ENCODE measurements around the gene SORCS2. TPM values are rescaled to one million over a fixed set of nuclear protein-coding genes. Genes with fewer than 3 reads are reported as not detected.

SORCS2 gene
- total RNA-seq, 4 donors from 2014 or later: 2.0 to 7.4 (median 3.6) TPM

GRCh38 chr4:7304436-7304835 lies 112.1 kb downstream of the SORCS2 start:
- 100% methylated on average over 2 of the region's 10 CpGs; no CpG with 5 or more reads in 1 of the 2 donors for WGBS, 2 donors (ENCODE audit: low coverage in 1 of 2)
- Histone ChIP-seq H3K4me3 (no peak overlapping the region), H3K27me3 (no peaks in the 10 kb centered on the region), H3K36me3 (no peaks in the 10 kb centered on the region), H3K9me3 (no peaks in the 10 kb centered on the region), H3K4me1 (peaks cover 0 to 11% (median 0%) of the 10 kb centered on the region in 3 donors), H3K27ac (no peak overlapping the region)
- no peak for TF ChIP-seq POLR2A (IDR thresholded peaks at IDR 0.05)
- no peak for TF ChIP-seq CTCF (IDR thresholded peaks at IDR 0.05)
- no peak for TF ChIP-seq POLR2AphosphoS5 (IDR thresholded peaks at IDR 0.05)
- no peak for TF ChIP-seq EP300 (IDR thresholded peaks at IDR 0.05)
- no peak for ATAC-seq

GRCh38 chr4:7306021-7306965 lies 114.0 kb downstream of the SORCS2 start:
- H3K27me3 ChIP-seq: no peaks in the 10 kb centered on the region
- no peaks in the 10 kb centered on the region for H3K9me3 ChIP-seq
- H3K36me3 ChIP-seq: no peaks in the 10 kb centered on the region
- H3K4me1 ChIP-seq: peaks cover 0 to 11% (median 0%) of the 10 kb centered on the region in 3 donors
- no peak for ATAC-seq
- no peak overlapping the region for H3K27ac ChIP-seq
- TF ChIP-seq EP300 (IDR thresholded peaks at IDR 0.05) (no peak), POLR2A (IDR thresholded peaks at IDR 0.05) (no peak), POLR2AphosphoS5 (IDR thresholded peaks at IDR 0.05) (no peak), CTCF (IDR thresholded peaks at IDR 0.05) (no peak)
- WGBS, 2 donors (ENCODE audit: low coverage in 1 of 2): 85 to 88% methylated on average over 5 to 8 of the region's 22 CpGs
- H3K4me3 ChIP-seq: no peak overlapping the region

GRCh38 chr4:7306986-7307385 lies 114.6 kb downstream of the SORCS2 start:
- peaks cover 0 to 11% (median 0%) of the 10 kb centered on the region in 3 donors for H3K4me1 ChIP-seq
- no peaks in the 10 kb centered on the region for H3K9me3 ChIP-seq
- TF ChIP-seq POLR2AphosphoS5 (IDR thresholded peaks at IDR 0.05): no peak
- no peak for TF ChIP-seq CTCF (IDR thresholded peaks at IDR 0.05)
- no peak for TF ChIP-seq EP300 (IDR thresholded peaks at IDR 0.05)
- no peak for TF ChIP-seq POLR2A (IDR thresholded peaks at IDR 0.05)
- ATAC-seq: no peak
- WGBS, 2 donors (ENCODE audit: low coverage in 1 of 2): no CpG with 5 or more reads among the region's 11 CpGs
- H3K27me3 ChIP-seq: no peaks in the 10 kb centered on the region
- no peak overlapping the region for H3K27ac ChIP-seq
- H3K4me3 ChIP-seq: no peak overlapping the region
- no peaks in the 10 kb centered on the region for H3K36me3 ChIP-seq

- ATAC-seq: no peak
- Histone ChIP-seq H3K27me3 (no peaks in the 10 kb centered on the region), H3K27ac (no peak overlapping the region), H3K4me1 (peaks cover 0 to 11% (median 0%) of the 10 kb centered on the region in 3 donors), H3K9me3 (no peaks in the 10 kb centered on the region), H3K4me3 (no peak overlapping the region), H3K36me3 (no peaks in the 10 kb centered on the region)
- TF ChIP-seq EP300 (IDR thresholded peaks at IDR 0.05) (no peak), POLR2AphosphoS5 (IDR thresholded peaks at IDR 0.05) (no peak), CTCF (IDR thresholded peaks at IDR 0.05) (no peak), POLR2A (IDR thresholded peaks at IDR 0.05) (no peak)
- WGBS, 2 donors (ENCODE audit: low coverage in 1 of 2): 100% methylated on average over 1 of the region's 6 CpGs; no CpG with 5 or more reads in 1 of the 2 donors
Measured at GRCh38 chr4:7307394-7308099, 115.2 kb downstream of the SORCS2 start.
